ENCODE results near the gene VIPR2. TPM values are rescaled to one million over a fixed set of nuclear protein-coding genes. Genes with fewer than 3 reads are reported as not detected.

The VIPR2 gene
- polyA plus RNA-seq, 1 donor from 2014 or later, result 0.51 TPM

- Histone ChIP-seq H3F3A (ENCODE audit: insufficient read depth, low read length, poor library complexity, severe bottlenecking) (no peaks in the 10 kb centered on the region), H3K79me2 (replicated peaks; ENCODE audit: insufficient read depth, low read length) (no peaks in the 10 kb centered on the region), H3K27ac (ENCODE audit: low read length) (no peak overlapping the region), H4K20me1 (ENCODE audit: insufficient read depth) (no peaks in the 10 kb centered on the region), H3K9me2 (ENCODE audit: insufficient read depth, low read length) (no peaks in the 10 kb centered on the region), H3K4me3 (ENCODE audit: low read length) (no peak overlapping the region), H3K36me3 (ENCODE audit: insufficient read depth, low read length) (no peaks in the 10 kb centered on the region), H2AFZ (ENCODE audit: low read depth, low read length) (no peak overlapping the region), H3K27me3 (ENCODE audit: insufficient read depth, low read depth, low read length) (no peaks in the 10 kb centered on the region), H3K4me2 (ENCODE audit: low read length) (no peak overlapping the region), H3K9me3 (ENCODE audit: low read length) (no peaks in the 10 kb centered on the region), H3K9ac (ENCODE audit: low read length) (no peak overlapping the region)
- TF ChIP-seq, protein P1, sequence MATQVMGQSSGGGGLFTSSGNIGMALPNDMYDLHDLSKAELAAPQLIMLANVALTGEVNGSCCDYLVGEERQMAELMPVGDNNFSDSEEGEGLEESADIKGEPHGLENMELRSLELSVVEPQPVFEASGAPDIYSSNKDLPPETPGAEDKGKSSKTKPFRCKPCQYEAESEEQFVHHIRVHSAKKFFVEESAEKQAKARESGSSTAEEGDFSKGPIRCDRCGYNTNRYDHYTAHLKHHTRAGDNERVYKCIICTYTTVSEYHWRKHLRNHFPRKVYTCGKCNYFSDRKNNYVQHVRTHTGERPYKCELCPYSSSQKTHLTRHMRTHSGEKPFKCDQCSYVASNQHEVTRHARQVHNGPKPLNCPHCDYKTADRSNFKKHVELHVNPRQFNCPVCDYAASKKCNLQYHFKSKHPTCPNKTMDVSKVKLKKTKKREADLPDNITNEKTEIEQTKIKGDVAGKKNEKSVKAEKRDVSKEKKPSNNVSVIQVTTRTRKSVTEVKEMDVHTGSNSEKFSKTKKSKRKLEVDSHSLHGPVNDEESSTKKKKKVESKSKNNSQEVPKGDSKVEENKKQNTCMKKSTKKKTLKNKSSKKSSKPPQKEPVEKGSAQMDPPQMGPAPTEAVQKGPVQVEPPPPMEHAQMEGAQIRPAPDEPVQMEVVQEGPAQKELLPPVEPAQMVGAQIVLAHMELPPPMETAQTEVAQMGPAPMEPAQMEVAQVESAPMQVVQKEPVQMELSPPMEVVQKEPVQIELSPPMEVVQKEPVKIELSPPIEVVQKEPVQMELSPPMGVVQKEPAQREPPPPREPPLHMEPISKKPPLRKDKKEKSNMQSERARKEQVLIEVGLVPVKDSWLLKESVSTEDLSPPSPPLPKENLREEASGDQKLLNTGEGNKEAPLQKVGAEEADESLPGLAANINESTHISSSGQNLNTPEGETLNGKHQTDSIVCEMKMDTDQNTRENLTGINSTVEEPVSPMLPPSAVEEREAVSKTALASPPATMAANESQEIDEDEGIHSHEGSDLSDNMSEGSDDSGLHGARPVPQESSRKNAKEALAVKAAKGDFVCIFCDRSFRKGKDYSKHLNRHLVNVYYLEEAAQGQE (IDR thresholded peaks at IDR 0.05; ENCODE audit: borderline replicate concordance), result no peak
- TF ChIP-seq EZH2 (IDR thresholded peaks at IDR 0.05; ENCODE audit: borderline replicate concordance, insufficient read depth, low read length, poor library complexity, severe bottlenecking), result no peak
- no peak for TF ChIP-seq TAF1 (IDR thresholded peaks at IDR 0.05; ENCODE audit: low read depth)
These were observed 134.7 kb downstream of the VIPR2 start for GRCh38 chr7:159009951-159010350.

- H3K4me2 ChIP-seq (ENCODE audit: low read length), result no peak overlapping the region
These were observed 136.2 kb downstream of the VIPR2 start for GRCh38 chr7:159008417-159008816.

More at GRCh38 chr7:159008417-159008816, 136.2 kb downstream of the VIPR2 start:
- Histone ChIP-seq H3K9me2 (ENCODE audit: insufficient read depth, low read length) (no peaks in the 10 kb centered on the region), H3K36me3 (ENCODE audit: insufficient read depth, low read length) (no peaks in the 10 kb centered on the region), H3K27ac (ENCODE audit: low read length) (no peak overlapping the region), H2AFZ (ENCODE audit: low read depth, low read length) (no peak overlapping the region), H3K79me2 (replicated peaks; ENCODE audit: insufficient read depth, low read length) (no peaks in the 10 kb centered on the region), H3K9me3 (ENCODE audit: low read length) (no peaks in the 10 kb centered on the region), H3K4me3 (ENCODE audit: low read length) (no peak overlapping the region), H3K9ac (ENCODE audit: low read length) (no peak overlapping the region), H3F3A (ENCODE audit: insufficient read depth, low read length, poor library complexity, severe bottlenecking) (no peaks in the 10 kb centered on the region), H4K20me1 (ENCODE audit: insufficient read depth) (no peaks in the 10 kb centered on the region), H3K27me3 (ENCODE audit: insufficient read depth, low read depth, low read length) (no peaks in the 10 kb centered on the region)
- TF ChIP-seq RAD21 (conservative IDR thresholded peaks at IDR 0.05) (no peak), SMC3 (conservative IDR thresholded peaks at IDR 0.05; ENCODE audit: poor library complexity) (no peak), TAF1 (IDR thresholded peaks at IDR 0.05; ENCODE audit: low read depth) (no peak), EZH2 (IDR thresholded peaks at IDR 0.05; ENCODE audit: borderline replicate concordance, insufficient read depth, low read length, poor library complexity, severe bottlenecking) (no peak), CTCF (IDR thresholded peaks at IDR 0.05; ENCODE audit: poor library complexity, severe bottlenecking) (no peak), POLR2AphosphoS5 (IDR thresholded peaks at IDR 0.05) (no peak), MXI1 (conservative IDR thresholded peaks at IDR 0.05; ENCODE audit: poor library complexity, severe bottlenecking) (no peak), EP300 (conservative IDR thresholded peaks at IDR 0.05; ENCODE audit: poor library complexity, severe bottlenecking) (no peak)
- TF ChIP-seq, protein P1 (IDR thresholded peaks at IDR 0.05; ENCODE audit: borderline replicate concordance), result no peak

Measured in neural cell (in vitro differentiated cells).